Measurements from ENCODE around the gene ZFYVE16. TPM values are rescaled to one million over a fixed set of nuclear protein-coding genes. Genes with fewer than 3 reads are reported as not detected.
A peak's percentile ranks its signal among the peaks of the same experiment; 100 is the strongest.

Gene ZFYVE16
- polyA plus RNA-seq (2011; rRNA removed) = 25.8 and 26.2 TPM in 2 replicates
- 2.9 and 3.4 TPM in 2 replicates for polyA plus RNA-seq (2012; cell fraction: cytosol; rRNA removed)
- 4.1 and 7.7 TPM in 2 replicates for polyA plus RNA-seq (2012; cell fraction: nucleus; rRNA removed)
- polyA plus RNA-seq (2017; fragmentation: RNase III; extraction: RNeasy Plus Mini Kit Qiagen cat#74134 plus additional on column Dnase treatment) = 16.4 to 19.2 TPM (median 18.8 TPM) in 3 replicates
- polyA minus RNA-seq (2011; rRNA and poly(A)+ RNA removed) = 12.7 and 12.8 TPM in 2 replicates

DNA sequence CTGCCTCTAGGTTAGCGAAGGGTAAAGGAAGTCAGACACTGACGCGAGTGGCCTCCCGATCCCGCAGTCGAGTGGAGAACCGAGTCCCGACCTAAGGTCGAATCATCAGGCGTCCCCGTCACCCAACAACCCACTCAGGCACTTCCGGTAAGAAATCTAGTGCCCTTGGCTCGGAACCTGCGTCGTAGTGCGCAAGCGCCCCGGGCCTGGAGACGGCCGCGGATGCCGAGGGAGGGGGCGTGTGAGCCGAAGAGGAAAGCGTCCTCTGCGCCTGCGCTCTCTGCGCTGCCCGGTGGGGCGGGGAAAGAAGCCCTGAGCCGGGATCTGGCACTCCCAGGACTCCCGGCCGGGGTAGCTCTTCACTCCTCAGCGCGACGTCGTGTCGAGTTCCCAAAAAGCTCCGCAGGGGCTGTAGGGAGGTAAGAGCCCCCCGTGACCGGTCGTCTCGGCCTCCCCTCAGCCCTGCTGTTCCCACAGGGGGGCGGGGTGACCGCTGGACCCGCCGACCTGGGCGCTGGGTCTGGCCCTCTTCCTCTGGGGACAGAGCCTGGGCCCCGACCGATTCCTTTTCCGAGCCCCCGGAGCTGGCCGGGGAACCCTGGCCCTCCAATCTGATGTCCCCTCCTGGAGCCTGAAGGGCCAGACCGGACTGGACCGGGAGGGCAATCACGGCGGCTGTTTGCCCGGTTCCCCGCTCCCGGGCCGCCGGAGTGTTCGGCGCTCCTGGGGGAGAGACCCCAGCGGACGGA is at the start of gene ZFYVE16:
Gene ZFYVE16 (plus strand): TSS at position 330 of the 749 bp plus-strand sequence. CDS start 26,084 bp downstream, outside the sequence.
- POLR2A ChIA-PET = interaction anchor here (0.6 to 1.6 kb wide), 2 partner anchors 9 to 248 kb away, joined by 3 to 4 read pairs; no protein-coding TSS in a partner anchor
- H3K27ac ChIP-seq = peak within 1 kb of the TSS; percentile 92 to 97
- no peaks in the 10 kb centered on the region for H3K9me3 ChIP-seq
- peak; percentile 93 to 95 for ATAC-seq
- H3K4me3 ChIP-seq = peak within 1 kb of the TSS; percentile 78
- FAIRE-seq = no peak
- peaks cover 17% of the 10 kb centered on the region for H3K4me1 ChIP-seq
- DNase-seq (ENCODE audit: low read depth in 1 of 2, low spot score in 1 of 2) = peak; percentile 88 to 97
- no peak for TF ChIP-seq CBX2 (IDR thresholded peaks at IDR 0.05; ENCODE audit: borderline replicate concordance, low read depth)
- TF ChIP-seq ATOH8 (CRISPR knock-in tag; IDR thresholded peaks at IDR 0.05; ENCODE audit: low read depth) = no peak
- no peak for TF ChIP-seq CHD4 (IDR thresholded peaks at IDR 0.05; ENCODE audit: borderline replicate concordance)
- TF ChIP-seq BCL3 (IDR thresholded peaks at IDR 0.05) = peak; percentile 84; the same call in 2 of the 3 replicates
- peak; percentile 71; the same call in 1 of the 2 replicates for TF ChIP-seq PHF8 (IDR thresholded peaks at IDR 0.05; ENCODE audit: borderline replicate concordance, low read depth)
- no peak for TF ChIP-seq RARB (CRISPR knock-in tag; IDR thresholded peaks at IDR 0.05)
- TF ChIP-seq RCOR1 (IDR thresholded peaks at IDR 0.05; ENCODE audit: low read depth, low read length) = no peak
- TF ChIP-seq CHD2 (IDR thresholded peaks at IDR 0.05; ENCODE audit: low read length, partially characterized antibody) = no peak
- TF ChIP-seq KDM5A (IDR thresholded peaks at IDR 0.05) = no peak
- TF ChIP-seq MYC (IDR thresholded peaks at IDR 0.05; ENCODE audit: borderline replicate concordance, low read length) = no peak
- peak; percentile 78 to 81; a peak in 4 of 5 replicates for TF ChIP-seq JUN (IDR thresholded peaks at IDR 0.05)
- no peak for TF ChIP-seq NR3C1 (IDR thresholded peaks at IDR 0.05)
- no peak for TF ChIP-seq E2F6 (IDR thresholded peaks at IDR 0.05; ENCODE audit: borderline replicate concordance, low read depth)
- no peak for TF ChIP-seq FOSL2 (IDR thresholded peaks at IDR 0.05)
- TF ChIP-seq FOSL2 (CRISPR knock-in tag; IDR thresholded peaks at IDR 0.05) = no peak
- TF ChIP-seq ELK1 (IDR thresholded peaks at IDR 0.05; ENCODE audit: low read depth, low read length) = no peak
- TF ChIP-seq BHLHE40 (IDR thresholded peaks at IDR 0.05; ENCODE audit: low read depth, low read length) = no peak
- TF ChIP-seq ZSCAN20 (CRISPR knock-in tag; IDR thresholded peaks at IDR 0.05) = no peak
- TF ChIP-seq HMGXB4 (CRISPR knock-in tag; IDR thresholded peaks at IDR 0.05; ENCODE audit: borderline replicate concordance) = peak; percentile 82; the same call in 1 of the 2 replicates
- 0 out of 2 replicates have a peak, but pooled peaks have one; percentile 32 for TF ChIP-seq MAX (IDR thresholded peaks at IDR 0.05)
- peak; percentile 79 for TF ChIP-seq POLR2A (IDR thresholded peaks at IDR 0.05; ENCODE audit: low read length)
- no peak for TF ChIP-seq FOXS1 (CRISPR knock-in tag; IDR thresholded peaks at IDR 0.05)
- TF ChIP-seq TP53 (CRISPR knock-in tag; IDR thresholded peaks at IDR 0.05) = peak; percentile 43; the same call in 1 of the 2 replicates
- TF ChIP-seq HOXB13 (CRISPR knock-in tag; IDR thresholded peaks at IDR 0.05; ENCODE audit: low read depth) = no peak
- CTCF ChIA-PET = interaction anchor here (0.6 to 1.3 kb wide), 3 partner anchors 21 to 62 kb away, joined by 3 to 4 read pairs (median 3); no protein-coding TSS in a partner anchor
- WGBS (ENCODE audit: missing lambda C conversion rate) = 1% methylated on average over 31 of the region's 66 CpGs
- peak within 1 kb of the TSS; percentile 91 for H3K4me2 ChIP-seq
